Measurements from ENCODE around the gene PCED1B. TPM values are rescaled to one million over a fixed set of nuclear protein-coding genes. Genes with fewer than 3 reads are reported as not detected.

The PCED1B gene
- total RNA-seq, 1 experiment from 2014 or later: 6.6 TPM

GRCh38 chr12:47139000-47139681, 59.7 kb downstream of the PCED1B start (continued):
- TF ChIP-seq, protein P1, sequence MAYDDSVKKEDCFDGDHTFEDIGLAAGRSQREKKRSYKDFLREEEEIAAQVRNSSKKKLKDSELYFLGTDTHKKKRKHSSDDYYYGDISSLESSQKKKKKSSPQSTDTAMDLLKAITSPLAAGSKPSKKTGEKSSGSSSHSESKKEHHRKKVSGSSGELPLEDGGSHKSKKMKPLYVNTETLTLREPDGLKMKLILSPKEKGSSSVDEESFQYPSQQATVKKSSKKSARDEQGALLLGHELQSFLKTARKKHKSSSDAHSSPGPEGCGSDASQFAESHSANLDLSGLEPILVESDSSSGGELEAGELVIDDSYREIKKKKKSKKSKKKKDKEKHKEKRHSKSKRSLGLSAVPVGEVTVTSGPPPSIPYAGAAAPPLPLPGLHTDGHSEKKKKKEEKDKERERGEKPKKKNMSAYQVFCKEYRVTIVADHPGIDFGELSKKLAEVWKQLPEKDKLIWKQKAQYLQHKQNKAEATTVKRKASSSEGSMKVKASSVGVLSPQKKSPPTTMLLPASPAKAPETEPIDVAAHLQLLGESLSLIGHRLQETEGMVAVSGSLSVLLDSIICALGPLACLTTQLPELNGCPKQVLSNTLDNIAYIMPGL (CRISPR knock-in tag; IDR thresholded peaks at IDR 0.05): no peak

DNA sequence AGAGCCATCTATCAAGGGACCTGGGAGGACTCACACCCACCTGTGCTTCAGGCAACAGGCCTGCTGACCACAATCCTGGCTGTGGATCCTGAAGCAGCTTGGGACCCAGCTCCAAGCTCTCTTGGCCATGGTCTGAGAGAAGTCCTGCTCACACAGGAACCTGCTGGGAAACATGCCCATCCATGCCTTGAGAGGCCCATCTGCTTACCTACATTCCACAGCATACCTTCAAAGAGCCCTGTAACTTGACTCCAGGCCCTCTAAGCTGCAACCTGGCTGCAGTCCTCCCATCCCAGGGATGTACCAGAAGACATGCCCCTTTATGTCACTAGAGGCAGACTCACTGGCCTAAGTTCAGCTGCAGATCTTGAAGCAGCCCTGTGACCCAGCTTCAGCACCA, 62.0 kb downstream of the PCED1B start:
- TF ChIP-seq, protein P2, sequence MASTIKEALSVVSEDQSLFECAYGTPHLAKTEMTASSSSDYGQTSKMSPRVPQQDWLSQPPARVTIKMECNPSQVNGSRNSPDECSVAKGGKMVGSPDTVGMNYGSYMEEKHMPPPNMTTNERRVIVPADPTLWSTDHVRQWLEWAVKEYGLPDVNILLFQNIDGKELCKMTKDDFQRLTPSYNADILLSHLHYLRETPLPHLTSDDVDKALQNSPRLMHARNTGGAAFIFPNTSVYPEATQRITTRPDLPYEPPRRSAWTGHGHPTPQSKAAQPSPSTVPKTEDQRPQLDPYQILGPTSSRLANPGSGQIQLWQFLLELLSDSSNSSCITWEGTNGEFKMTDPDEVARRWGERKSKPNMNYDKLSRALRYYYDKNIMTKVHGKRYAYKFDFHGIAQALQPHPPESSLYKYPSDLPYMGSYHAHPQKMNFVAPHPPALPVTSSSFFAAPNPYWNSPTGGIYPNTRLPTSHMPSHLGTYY (CRISPR knock-in tag; IDR thresholded peaks at IDR 0.05): no peak
- TF ChIP-seq, protein P3, sequence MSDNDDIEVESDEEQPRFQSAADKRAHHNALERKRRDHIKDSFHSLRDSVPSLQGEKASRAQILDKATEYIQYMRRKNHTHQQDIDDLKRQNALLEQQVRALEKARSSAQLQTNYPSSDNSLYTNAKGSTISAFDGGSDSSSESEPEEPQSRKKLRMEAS (CRISPR knock-in tag; IDR thresholded peaks at IDR 0.05): 0 out of 2 replicates have a peak, but pooled peaks have one; percentile 25
- TF ChIP-seq ATF1 (CRISPR knock-in tag; IDR thresholded peaks at IDR 0.05): no peak
- Mint-ChIP-seq H3K4me3 (no peak overlapping the region), H3K27ac (no peak overlapping the region), H3K9me3 (peaks cover 9% of the 10 kb centered on the region), H3K27me3 (ENCODE audit: low read depth) (no peaks in the 10 kb centered on the region), H3K36me3 (no peaks in the 10 kb centered on the region), H3K4me1 (peaks cover 6% of the 10 kb centered on the region; the same call in 1 of the 2 replicates)
- CTCF ChIA-PET: interaction anchor here (0.5 to 1.2 kb wide), 2 partner anchors 70 to 109 kb away, joined by 3 read pairs; no protein-coding TSS in a partner anchor
- DNase-seq (ENCODE audit: low spot score): peak; percentile 16
- POLR2A ChIA-PET: no interaction called here
- ATAC-seq: peak; percentile 98

GRCh38 chr12:47144769-47145168, 65.3 kb downstream of the PCED1B start:
- Mint-ChIP-seq H3K36me3 (no peaks in the 10 kb centered on the region), H3K27ac (no peak overlapping the region), H3K9me3 (peaks cover 9% of the 10 kb centered on the region), H3K4me3 (no peak overlapping the region), H3K27me3 (ENCODE audit: low read depth) (no peaks in the 10 kb centered on the region), H3K4me1 (peaks cover 14% of the 10 kb centered on the region)
- CTCF ChIA-PET: no interaction called here
- POLR2A ChIA-PET: no interaction called here
- no peak for ATAC-seq
- no peak for DNase-seq (ENCODE audit: low spot score)
- TF ChIP-seq E2F5 (CRISPR knock-in tag; IDR thresholded peaks at IDR 0.05) (no peak), TCF7 (CRISPR knock-in tag; IDR thresholded peaks at IDR 0.05; ENCODE audit: low read depth) (no peak), ZNF281 (CRISPR knock-in tag; IDR thresholded peaks at IDR 0.05) (no peak), ZNF671 (CRISPR knock-in tag; IDR thresholded peaks at IDR 0.05) (no peak), JAZF1 (CRISPR knock-in tag; IDR thresholded peaks at IDR 0.05) (no peak), ZSCAN18 (CRISPR knock-in tag; IDR thresholded peaks at IDR 0.05) (no peak), GABPB1 (CRISPR knock-in tag; IDR thresholded peaks at IDR 0.05) (no peak), USF1 (CRISPR knock-in tag; IDR thresholded peaks at IDR 0.05) (no peak), PREB (CRISPR knock-in tag; IDR thresholded peaks at IDR 0.05; ENCODE audit: borderline replicate concordance) (no peak), NR2C2 (CRISPR knock-in tag; IDR thresholded peaks at IDR 0.05) (no peak), RELA (CRISPR knock-in tag; IDR thresholded peaks at IDR 0.05; ENCODE audit: borderline replicate concordance) (no peak), ELF4 (CRISPR knock-in tag; IDR thresholded peaks at IDR 0.05; ENCODE audit: low read depth) (no peak), ZNF138 (CRISPR knock-in tag; conservative IDR thresholded peaks at IDR 0.05) (no peak)
- TF ChIP-seq, protein P4, sequence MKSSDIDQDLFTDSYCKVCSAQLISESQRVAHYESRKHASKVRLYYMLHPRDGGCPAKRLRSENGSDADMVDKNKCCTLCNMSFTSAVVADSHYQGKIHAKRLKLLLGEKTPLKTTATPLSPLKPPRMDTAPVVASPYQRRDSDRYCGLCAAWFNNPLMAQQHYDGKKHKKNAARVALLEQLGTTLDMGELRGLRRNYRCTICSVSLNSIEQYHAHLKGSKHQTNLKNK (CRISPR knock-in tag; IDR thresholded peaks at IDR 0.05): no peak
- TF ChIP-seq, protein P5, sequence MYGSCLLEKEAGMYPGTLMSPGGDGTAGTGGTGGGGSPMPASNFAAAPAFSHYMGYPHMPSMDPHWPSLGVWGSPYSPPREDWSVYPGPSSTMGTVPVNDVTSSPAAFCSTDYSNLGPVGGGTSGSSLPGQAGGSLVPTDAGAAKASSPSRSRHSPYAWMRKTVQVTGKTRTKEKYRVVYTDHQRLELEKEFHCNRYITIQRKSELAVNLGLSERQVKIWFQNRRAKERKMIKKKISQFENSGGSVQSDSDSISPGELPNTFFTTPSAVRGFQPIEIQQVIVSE (CRISPR knock-in tag; IDR thresholded peaks at IDR 0.05; ENCODE audit: borderline replicate concordance): no peak

Data from WTC11 (cell line).